Breast epithelium (tissue), 3 donors: Measurements from ENCODE around the gene KCNC3.

ENCODE experiments used
- POLR2AphosphoS5 ChIP-seq, 3 donors: sonication (generic); formaldehyde crosslinking; IDR thresholded peaks; one replicate each; pipeline ENCODE4 v1.6.1; 2017; ENCODE audit warnings: antibody characterized with exemption in 3 of 3
- TF ChIP-seq, protein P1 (sequence below), 3 donors: fragments of 450-650 bp; IDR thresholded peaks; one replicate each; pipeline ENCODE4 v1.5.1; 2016 to 2017; ENCODE audit warnings: antibody characterized with exemption in 3 of 3, mild to moderate bottlenecking in 3 of 3, moderate library complexity in 3 of 3

DNA sequence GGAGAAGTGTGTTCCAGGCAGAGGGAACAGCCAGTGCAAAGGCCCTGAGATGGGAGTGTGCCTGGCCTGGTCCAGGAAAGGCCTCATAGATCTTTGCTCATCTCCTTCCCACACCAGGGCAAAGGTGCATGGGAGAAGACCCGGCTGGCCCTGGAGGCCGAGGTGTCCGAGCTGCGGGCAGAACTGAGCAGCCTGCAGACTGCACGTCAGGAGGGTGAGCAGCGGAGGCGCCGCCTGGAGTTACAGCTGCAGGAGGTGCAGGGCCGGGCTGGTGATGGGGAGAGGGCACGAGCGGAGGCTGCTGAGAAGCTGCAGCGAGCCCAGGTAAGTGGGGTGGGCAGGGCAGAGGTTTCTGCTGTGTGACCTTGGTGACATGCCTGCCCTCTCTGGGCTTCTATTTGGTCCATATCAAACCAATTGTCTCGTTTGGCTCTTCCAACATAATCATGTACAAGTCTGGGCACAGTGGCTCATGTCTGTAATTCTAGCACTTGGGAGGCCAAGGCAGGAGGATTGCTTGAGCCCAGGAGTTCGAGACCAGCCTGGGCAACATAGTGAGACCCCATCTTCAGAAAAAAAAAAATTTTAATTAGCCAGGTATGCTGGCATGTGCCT is 51.1 kb downstream of the KCNC3 start:
- TF ChIP-seq, protein P1, sequence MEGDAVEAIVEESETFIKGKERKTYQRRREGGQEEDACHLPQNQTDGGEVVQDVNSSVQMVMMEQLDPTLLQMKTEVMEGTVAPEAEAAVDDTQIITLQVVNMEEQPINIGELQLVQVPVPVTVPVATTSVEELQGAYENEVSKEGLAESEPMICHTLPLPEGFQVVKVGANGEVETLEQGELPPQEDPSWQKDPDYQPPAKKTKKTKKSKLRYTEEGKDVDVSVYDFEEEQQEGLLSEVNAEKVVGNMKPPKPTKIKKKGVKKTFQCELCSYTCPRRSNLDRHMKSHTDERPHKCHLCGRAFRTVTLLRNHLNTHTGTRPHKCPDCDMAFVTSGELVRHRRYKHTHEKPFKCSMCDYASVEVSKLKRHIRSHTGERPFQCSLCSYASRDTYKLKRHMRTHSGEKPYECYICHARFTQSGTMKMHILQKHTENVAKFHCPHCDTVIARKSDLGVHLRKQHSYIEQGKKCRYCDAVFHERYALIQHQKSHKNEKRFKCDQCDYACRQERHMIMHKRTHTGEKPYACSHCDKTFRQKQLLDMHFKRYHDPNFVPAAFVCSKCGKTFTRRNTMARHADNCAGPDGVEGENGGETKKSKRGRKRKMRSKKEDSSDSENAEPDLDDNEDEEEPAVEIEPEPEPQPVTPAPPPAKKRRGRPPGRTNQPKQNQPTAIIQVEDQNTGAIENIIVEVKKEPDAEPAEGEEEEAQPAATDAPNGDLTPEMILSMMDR (IDR thresholded peaks at IDR 0.05): no peak
- no peak for TF ChIP-seq POLR2AphosphoS5 (IDR thresholded peaks at IDR 0.05)
